HEK293 (cell line): ENCODE results near the gene IGDCC3.

Experiments used
- CTCF ChIP-seq: fragments of 450-650 bp; formaldehyde crosslinking; IDR thresholded peaks from 2 replicates; pipeline ENCODE4 v1.5.1; 2016; ENCODE audit warnings: missing biosample characterization, missing genetic modification characterization
- ELK4 ChIP-seq: IDR thresholded peaks from 2 replicates; pipeline ENCODE4 v1.6.1; 2011; ENCODE audit warnings: mild to moderate bottlenecking, low read depth, low read length, borderline replicate concordance
- HIC1 ChIP-seq: fragments of 450-650 bp; formaldehyde crosslinking; IDR thresholded peaks from 2 replicates; pipeline ENCODE4 v1.5.1; 2016; ENCODE audit warnings: missing biosample characterization, missing genetic modification characterization
- INSM2 ChIP-seq: fragments of 450-650 bp; formaldehyde crosslinking; IDR thresholded peaks from 2 replicates; pipeline ENCODE4 v1.5.1; 2016; ENCODE audit warnings: missing biosample characterization, missing genetic modification characterization
- KLF10 ChIP-seq: fragments of 450-650 bp; IDR thresholded peaks from 2 replicates; pipeline ENCODE4 v1.5.1; 2018; ENCODE audit warnings: missing biosample characterization, mild to moderate bottlenecking, missing genetic modification characterization
- KLF9 ChIP-seq: fragments of 450-650 bp; formaldehyde crosslinking; IDR thresholded peaks from 2 replicates; pipeline ENCODE4 v1.5.1; 2016; ENCODE audit warnings: missing biosample characterization, missing genetic modification characterization, low read depth
- MEIS1 ChIP-seq: sonication (generic); formaldehyde crosslinking; IDR thresholded peaks from 2 replicates; pipeline ENCODE4 v1.8.1; 2022; ENCODE audit warnings: missing genetic modification reagents, mild to moderate bottlenecking, borderline replicate concordance
- PBX3 ChIP-seq: sonication (generic); formaldehyde crosslinking; IDR thresholded peaks from 2 replicates; pipeline ENCODE4 v1.8.1; 2022; ENCODE audit warnings: mild to moderate bottlenecking, moderate library complexity, missing genetic modification reagents
- YY1 ChIP-seq: fragments of 450-650 bp; formaldehyde crosslinking; IDR thresholded peaks from 2 replicates; pipeline ENCODE4 v1.5.1; 2018; ENCODE audit warnings: missing biosample characterization, missing genetic modification characterization
- ZBTB11 ChIP-seq: fragments of 450-650 bp; formaldehyde crosslinking; conservative IDR thresholded peaks from 2 replicates; pipeline ENCODE4 v1.5.1; 2016; ENCODE audit warnings: low read depth, missing biosample characterization, missing genetic modification characterization
- ZBTB44 ChIP-seq: fragments of 450-650 bp; IDR thresholded peaks from 2 replicates; pipeline ENCODE4 v1.5.1; 2018; ENCODE audit warnings: missing biosample characterization, mild to moderate bottlenecking, missing genetic modification characterization
- ZBTB48 ChIP-seq: fragments of 450-650 bp; formaldehyde crosslinking; IDR thresholded peaks from 2 replicates; pipeline ENCODE4 v1.5.1; 2016; ENCODE audit warnings: missing biosample characterization, missing genetic modification characterization
- ZBTB8A ChIP-seq: fragments of 450-650 bp; formaldehyde crosslinking; IDR thresholded peaks from 2 replicates; pipeline ENCODE4 v1.5.1; 2016; ENCODE audit warnings: missing biosample characterization, missing genetic modification characterization
- ZFP37 ChIP-seq: fragments of 450-650 bp; formaldehyde crosslinking; IDR thresholded peaks from 2 replicates; pipeline ENCODE4 v1.5.1; 2016; ENCODE audit warnings: missing biosample characterization, missing genetic modification characterization
- ZNF138 ChIP-seq: fragments of 450-650 bp; formaldehyde crosslinking; IDR thresholded peaks from 2 replicates; pipeline ENCODE4 v1.5.1; 2016; ENCODE audit warnings: missing biosample characterization, missing genetic modification characterization, borderline replicate concordance
- ZNF302 ChIP-seq: fragments of 450-650 bp; formaldehyde crosslinking; IDR thresholded peaks from 2 replicates; pipeline ENCODE4 v1.5.1; 2016; ENCODE audit warnings: missing biosample characterization, missing genetic modification characterization, low read depth
- ZNF398 ChIP-seq: fragments of 450-650 bp; formaldehyde crosslinking; IDR thresholded peaks from 2 replicates; pipeline ENCODE4 v1.5.1; 2017; ENCODE audit warnings: missing biosample characterization, missing genetic modification characterization
- ZNF404 ChIP-seq: fragments of 450-650 bp; formaldehyde crosslinking; IDR thresholded peaks from 2 replicates; pipeline ENCODE4 v1.5.1; 2017; ENCODE audit warnings: missing biosample characterization, missing genetic modification characterization
- ZNF426 ChIP-seq: fragments of 450-650 bp; formaldehyde crosslinking; IDR thresholded peaks from 2 replicates; pipeline ENCODE4 v1.5.1; 2017; ENCODE audit warnings: missing biosample characterization, missing genetic modification characterization, mild to moderate bottlenecking, inconsistent platforms, moderate library complexity
- ZNF561 ChIP-seq: fragments of 450-650 bp; IDR thresholded peaks from 2 replicates; pipeline ENCODE4 v1.5.1; 2018; ENCODE audit warnings: missing biosample characterization, missing genetic modification characterization, borderline replicate concordance
- ZNF670 ChIP-seq: fragments of 450-650 bp; formaldehyde crosslinking; IDR thresholded peaks from 2 replicates; pipeline ENCODE4 v1.5.1; 2016; ENCODE audit warnings: missing biosample characterization, missing genetic modification characterization, low read depth
- ZXDB ChIP-seq: fragments of 450-650 bp; formaldehyde crosslinking; IDR thresholded peaks from 2 replicates; pipeline ENCODE4 v1.5.1; 2016; ENCODE audit warnings: missing biosample characterization, missing genetic modification characterization

Gene IGDCC3

GRCh38 chr15:65414841-65415621 lies 37.2 kb upstream of the IGDCC3 start (continued):
- no peak for TF ChIP-seq PBX3 (CRISPR knock-in tag)
- peak; percentile 93 for TF ChIP-seq ZBTB8A (tag by site-specific recombination)
- no peak for TF ChIP-seq ZNF138 (tag by site-specific recombination)
- TF ChIP-seq ZNF670 (tag by site-specific recombination), result no peak
- no peak for TF ChIP-seq ZFP37
- no peak for TF ChIP-seq KLF9 (tag by site-specific recombination)
- TF ChIP-seq INSM2, result no peak
- TF ChIP-seq ELK4, result no peak
- TF ChIP-seq HIC1 (tag by site-specific recombination), result no peak
- 0 out of 2 replicates have a peak, but pooled peaks have one; percentile 48 for TF ChIP-seq ZXDB (tag by site-specific recombination)
- TF ChIP-seq ZNF302 (tag by site-specific recombination), result no peak
- TF ChIP-seq ZNF398 (tag by site-specific recombination), result no peak
- 0 out of 2 replicates have a peak, but pooled peaks have one; percentile 23 for TF ChIP-seq YY1 (tag by site-specific recombination)
- no peak for TF ChIP-seq MEIS1
- TF ChIP-seq ZNF561 (tag by site-specific recombination), result peak; percentile 78; the same call in 1 of the 2 replicates
- peak; percentile 55; the same call in 1 of the 2 replicates for TF ChIP-seq KLF10
- no peak for TF ChIP-seq ZNF426 (tag by site-specific recombination)
- TF ChIP-seq CTCF (tag by site-specific recombination), result peak; percentile 73; the same call in 1 of the 2 replicates
- peak; percentile 93 for TF ChIP-seq ZBTB48 (tag by site-specific recombination)
- TF ChIP-seq ZBTB44, result no peak; the same call in none of the 2 replicates
- peak; percentile 60; the same call in 1 of the 2 replicates for TF ChIP-seq ZBTB11 (tag by site-specific recombination)
- TF ChIP-seq ZNF404 (tag by site-specific recombination), result no peak
- TF ChIP-seq, all 188 proteins: peak for 41
